ENCODE measurements around the gene TMOD2.

DNA sequence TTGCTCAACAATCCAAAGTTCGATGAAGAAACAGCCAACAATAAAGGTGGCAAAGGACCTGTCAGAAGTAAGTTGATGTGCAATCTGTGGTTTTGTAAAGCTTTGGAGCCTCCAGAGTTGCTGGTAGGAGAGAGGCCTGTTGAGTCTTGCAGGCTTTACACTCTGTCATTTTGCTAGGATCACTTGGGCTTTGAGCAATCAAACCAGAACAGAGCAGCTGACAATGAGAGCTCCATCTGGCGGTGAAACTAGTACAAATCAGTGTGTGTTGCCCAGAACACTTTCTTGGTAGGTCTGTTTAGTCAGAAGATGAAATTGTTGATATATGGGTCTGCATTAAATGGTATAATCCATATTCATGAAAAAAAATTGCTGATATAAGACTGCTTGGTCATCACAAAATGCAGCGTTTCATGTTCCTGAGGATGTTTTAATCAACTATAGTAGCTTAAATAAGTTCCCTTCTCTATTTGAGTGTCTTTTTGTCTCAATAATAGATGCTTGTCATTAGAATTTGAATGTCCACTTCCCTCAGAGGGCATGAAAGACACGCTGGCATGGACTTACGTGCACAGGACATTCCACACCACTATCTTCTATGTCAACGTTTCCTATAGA is 25.7 kb downstream of the TMOD2 start:
- TF ChIP-seq POLR2A (IDR thresholded peaks at IDR 0.05; ENCODE audit: borderline replicate concordance, extremely low read depth, insufficient read depth, insufficient read length) (no peak), CEBPB (IDR thresholded peaks at IDR 0.05; ENCODE audit: low read depth) (no peak), EZH2 (IDR thresholded peaks at IDR 0.05) (no peak), POLR2AphosphoS5 (IDR thresholded peaks at IDR 0.05; ENCODE audit: low read depth, low read length) (no peak), ZNF274 (IDR thresholded peaks at IDR 0.05; ENCODE audit: low read depth, low read length) (no peak), JUND (IDR thresholded peaks at IDR 0.05) (no peak), SP1 (IDR thresholded peaks at IDR 0.05; ENCODE audit: low read depth) (no peak), ZFX (IDR thresholded peaks at IDR 0.05) (no peak), EZH2phosphoT487 (IDR thresholded peaks at IDR 0.05; ENCODE audit: borderline replicate concordance) (no peak), YY1 (IDR thresholded peaks at IDR 0.05; ENCODE audit: extremely low read depth, insufficient replicate concordance, low read depth, low read length) (no peak), RAD21 (IDR thresholded peaks at IDR 0.05; ENCODE audit: low read depth) (peak; percentile 58)
- TF ChIP-seq, protein P1, sequence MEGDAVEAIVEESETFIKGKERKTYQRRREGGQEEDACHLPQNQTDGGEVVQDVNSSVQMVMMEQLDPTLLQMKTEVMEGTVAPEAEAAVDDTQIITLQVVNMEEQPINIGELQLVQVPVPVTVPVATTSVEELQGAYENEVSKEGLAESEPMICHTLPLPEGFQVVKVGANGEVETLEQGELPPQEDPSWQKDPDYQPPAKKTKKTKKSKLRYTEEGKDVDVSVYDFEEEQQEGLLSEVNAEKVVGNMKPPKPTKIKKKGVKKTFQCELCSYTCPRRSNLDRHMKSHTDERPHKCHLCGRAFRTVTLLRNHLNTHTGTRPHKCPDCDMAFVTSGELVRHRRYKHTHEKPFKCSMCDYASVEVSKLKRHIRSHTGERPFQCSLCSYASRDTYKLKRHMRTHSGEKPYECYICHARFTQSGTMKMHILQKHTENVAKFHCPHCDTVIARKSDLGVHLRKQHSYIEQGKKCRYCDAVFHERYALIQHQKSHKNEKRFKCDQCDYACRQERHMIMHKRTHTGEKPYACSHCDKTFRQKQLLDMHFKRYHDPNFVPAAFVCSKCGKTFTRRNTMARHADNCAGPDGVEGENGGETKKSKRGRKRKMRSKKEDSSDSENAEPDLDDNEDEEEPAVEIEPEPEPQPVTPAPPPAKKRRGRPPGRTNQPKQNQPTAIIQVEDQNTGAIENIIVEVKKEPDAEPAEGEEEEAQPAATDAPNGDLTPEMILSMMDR (IDR thresholded peaks at IDR 0.05 in 2 of 3, conservative IDR thresholded peaks at IDR 0.05 in 1 of 3; ENCODE audit: borderline replicate concordance in 1 of 3, insufficient read depth in 1 of 3, low read depth in 2 of 3, low read length in 2 of 3): peak; percentile 65 to 81 (median 80); a peak in 5 of 6 replicates
- TF ChIP-seq, protein P2, sequence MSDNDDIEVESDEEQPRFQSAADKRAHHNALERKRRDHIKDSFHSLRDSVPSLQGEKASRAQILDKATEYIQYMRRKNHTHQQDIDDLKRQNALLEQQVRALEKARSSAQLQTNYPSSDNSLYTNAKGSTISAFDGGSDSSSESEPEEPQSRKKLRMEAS (IDR thresholded peaks at IDR 0.05): no peak
- TF ChIP-seq, protein P3, sequence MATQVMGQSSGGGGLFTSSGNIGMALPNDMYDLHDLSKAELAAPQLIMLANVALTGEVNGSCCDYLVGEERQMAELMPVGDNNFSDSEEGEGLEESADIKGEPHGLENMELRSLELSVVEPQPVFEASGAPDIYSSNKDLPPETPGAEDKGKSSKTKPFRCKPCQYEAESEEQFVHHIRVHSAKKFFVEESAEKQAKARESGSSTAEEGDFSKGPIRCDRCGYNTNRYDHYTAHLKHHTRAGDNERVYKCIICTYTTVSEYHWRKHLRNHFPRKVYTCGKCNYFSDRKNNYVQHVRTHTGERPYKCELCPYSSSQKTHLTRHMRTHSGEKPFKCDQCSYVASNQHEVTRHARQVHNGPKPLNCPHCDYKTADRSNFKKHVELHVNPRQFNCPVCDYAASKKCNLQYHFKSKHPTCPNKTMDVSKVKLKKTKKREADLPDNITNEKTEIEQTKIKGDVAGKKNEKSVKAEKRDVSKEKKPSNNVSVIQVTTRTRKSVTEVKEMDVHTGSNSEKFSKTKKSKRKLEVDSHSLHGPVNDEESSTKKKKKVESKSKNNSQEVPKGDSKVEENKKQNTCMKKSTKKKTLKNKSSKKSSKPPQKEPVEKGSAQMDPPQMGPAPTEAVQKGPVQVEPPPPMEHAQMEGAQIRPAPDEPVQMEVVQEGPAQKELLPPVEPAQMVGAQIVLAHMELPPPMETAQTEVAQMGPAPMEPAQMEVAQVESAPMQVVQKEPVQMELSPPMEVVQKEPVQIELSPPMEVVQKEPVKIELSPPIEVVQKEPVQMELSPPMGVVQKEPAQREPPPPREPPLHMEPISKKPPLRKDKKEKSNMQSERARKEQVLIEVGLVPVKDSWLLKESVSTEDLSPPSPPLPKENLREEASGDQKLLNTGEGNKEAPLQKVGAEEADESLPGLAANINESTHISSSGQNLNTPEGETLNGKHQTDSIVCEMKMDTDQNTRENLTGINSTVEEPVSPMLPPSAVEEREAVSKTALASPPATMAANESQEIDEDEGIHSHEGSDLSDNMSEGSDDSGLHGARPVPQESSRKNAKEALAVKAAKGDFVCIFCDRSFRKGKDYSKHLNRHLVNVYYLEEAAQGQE (IDR thresholded peaks at IDR 0.05; ENCODE audit: low read depth): no peak
